Upper lobe of left lung (tissue), 4 donors: Measurements from ENCODE around the gene DRAXIN.

Source experiments
- CTCF ChIP-seq, 6 experiments: fragments of 450-650 bp in 4 of 6; fragments of 200-600 bp in 2 of 6; sonication (generic) in 2 of 6; IDR thresholded peaks; one replicate each; pipeline ENCODE4 v1.5.1; 2016 to 2019; ENCODE audit warnings: antibody characterized with exemption in 6 of 6
- EP300 ChIP-seq, 4 donors: sonication (generic); formaldehyde crosslinking; IDR thresholded peaks; one replicate each; pipeline ENCODE4 v1.5.1; 2017; ENCODE audit warnings: antibody characterized with exemption in 4 of 4, control low read depth in 2 of 4
- POLR2A ChIP-seq, 4 donors: fragments of 450-650 bp; IDR thresholded peaks; one replicate each; pipeline ENCODE4 v1.5.1; 2016 to 2017; ENCODE audit warnings: antibody characterized with exemption in 4 of 4, mild to moderate bottlenecking in 2 of 4
- POLR2AphosphoS5 ChIP-seq, 2 donors: sonication (generic); formaldehyde crosslinking; IDR thresholded peaks; one replicate each; pipeline ENCODE4 v1.5.1; 2017; ENCODE audit warnings: antibody characterized with exemption in 2 of 2

- TF ChIP-seq CTCF (IDR thresholded peaks at IDR 0.05): no peak
- no peak for TF ChIP-seq POLR2A (IDR thresholded peaks at IDR 0.05)
- no peak for TF ChIP-seq POLR2AphosphoS5 (IDR thresholded peaks at IDR 0.05)
- no peak for TF ChIP-seq EP300 (IDR thresholded peaks at IDR 0.05)
Measured at GRCh38 chr1:11753555-11754208, 62.2 kb downstream of the DRAXIN start.
